GM18511 (cell line): ENCODE measurements around the gene KIAA0408.
"Not testable (repeated sequence)": the region's sequence is repeated elsewhere in the genome, so short reads cannot be mapped to it uniquely, and the experiment has no call there.

Source experiments
- ATAC-seq: cut with Tn5 transposase; IDR thresholded peaks from one replicate; pipeline ENCODE4 v1.9.1; 2021; ENCODE audit warnings: mild to moderate bottlenecking, moderate library complexity; ENCODE audit not compliant: unreplicated experiment

KIAA0408 gene

GRCh38 chr6:127464161-127464880 lies 5.1 kb upstream of the KIAA0408 start:
- peak; percentile 10 for ATAC-seq

GRCh38 chr6:127463056-127463455 lies 3.9 kb upstream of the KIAA0408 start:
- no peak for ATAC-seq

GRCh38 chr6:127462376-127462775 lies 3.2 kb upstream of the KIAA0408 start:
- ATAC-seq = no peak

GRCh38 chr6:127460465-127460864 lies 1.3 kb upstream of the KIAA0408 start:
- ATAC-seq = no peak

- no peak for ATAC-seq
Observed at GRCh38 chr6:127458817-127459216, 372 bp downstream of the KIAA0408 start.

- no peak for ATAC-seq
Observed at GRCh38 chr6:127458222-127458621, 967 bp downstream of the KIAA0408 start.

GRCh38 chr6:127457456-127458064 lies 1.6 kb downstream of the KIAA0408 start:
- no peak for ATAC-seq

GRCh38 chr6:127456465-127456864 lies 2.7 kb downstream of the KIAA0408 start:
- no peak for ATAC-seq

- ATAC-seq = no peak
Observed at GRCh38 chr6:127453845-127454619, 5.2 kb downstream of the KIAA0408 start.

- no peak for ATAC-seq
Observed at GRCh38 chr6:127452803-127453202, 6.4 kb downstream of the KIAA0408 start.

GRCh38 chr6:127451388-127451787 lies 7.8 kb downstream of the KIAA0408 start:
- no peak for ATAC-seq

- no peak for ATAC-seq
Observed at GRCh38 chr6:127447780-127448179, 11.4 kb downstream of the KIAA0408 start.

GRCh38 chr6:127446356-127446755 lies 12.8 kb downstream of the KIAA0408 start:
- ATAC-seq = no peak

- ATAC-seq = no peak
Observed at GRCh38 chr6:127441881-127442280, 17.3 kb downstream of the KIAA0408 start.

- no peak for ATAC-seq
Observed at GRCh38 chr6:127439718-127440117, 19.5 kb downstream of the KIAA0408 start.

- no peak for ATAC-seq
Observed at GRCh38 chr6:127436578-127437110, 22.5 kb downstream of the KIAA0408 start.

GRCh38 chr6:127435626-127436220 lies 23.5 kb downstream of the KIAA0408 start:
- no peak for ATAC-seq

GRCh38 chr6:127434651-127435050 lies 24.5 kb downstream of the KIAA0408 start:
- ATAC-seq = peak; percentile 56

- not testable (repeated sequence) for ATAC-seq
Observed at GRCh38 chr6:127428562-127428961, 30.6 kb downstream of the KIAA0408 start.

- no peak for ATAC-seq
Observed at GRCh38 chr6:127423921-127424320, 35.3 kb downstream of the KIAA0408 start.

- not testable (repeated sequence) for ATAC-seq
Observed at GRCh38 chr6:127421164-127421563, 38.0 kb downstream of the KIAA0408 start.
